ENCODE measurements around the gene SUOX.

GRCh38 chr12:55966408-55967281, 30.4 kb upstream of the SUOX start, which contains the start of gene CDK2:
- TF ChIP-seq POLR2A (IDR thresholded peaks at IDR 0.05): peak in 1 of 3 donors; percentile 16
- no peak for TF ChIP-seq CTCF (IDR thresholded peaks at IDR 0.05 in 8 of 11, conservative IDR thresholded peaks at IDR 0.05 in 3 of 11)
